ENCODE results near the gene SLC25A52. TPM values are rescaled to one million over a fixed set of nuclear protein-coding genes. Genes with fewer than 3 reads are reported as not detected.
"Not testable (repeated sequence)": the region's sequence is repeated elsewhere in the genome, so short reads cannot be mapped to it uniquely, and the experiment has no call there.

Gene SLC25A52
- total and polyA plus RNA-seq, 2 experiments from 2014 or later = not detected

GRCh38 chr18:31801078-31801477, 40.4 kb upstream of the SLC25A52 start (continued):
- TF ChIP-seq EZH2phosphoT487 (IDR thresholded peaks at IDR 0.05; ENCODE audit: unreplicated experiment) (no peak), NANOG (IDR thresholded peaks at IDR 0.05; ENCODE audit: borderline replicate concordance) (no peak), STAT1 (IDR thresholded peaks at IDR 0.05; ENCODE audit: unreplicated experiment) (no peak)

GRCh38 chr18:31799257-31799656, 38.6 kb upstream of the SLC25A52 start:
- DNase-seq (ENCODE audit: low spot score); H3K79me2 ChIP-seq (replicated peaks; ENCODE audit: insufficient read depth); H3K4me2 ChIP-seq; H3K4me3 Mint-ChIP-seq; H3K27ac ChIP-seq (ENCODE audit: low read depth); H3K36me3 Mint-ChIP-seq (ENCODE audit: low read depth); H3K36me3 ChIP-seq (ENCODE audit: insufficient read depth); H3K27me3 ChIP-seq (ENCODE audit: insufficient read depth); H3K4me1 ChIP-seq (ENCODE audit: insufficient read depth); H3K9me2 ChIP-seq (ENCODE audit: insufficient read depth); ATAC-seq; H3K4me3 ChIP-seq; H3K27me3 Mint-ChIP-seq (ENCODE audit: insufficient read depth, low read depth, poor library complexity); H3K27ac Mint-ChIP-seq; H2AFZ ChIP-seq; H3F3A ChIP-seq (replicated peaks; ENCODE audit: low read depth); H3K4me1 Mint-ChIP-seq; H3K9me3 Mint-ChIP-seq; H4K20me1 ChIP-seq (replicated peaks; ENCODE audit: insufficient read depth): not testable (repeated sequence)

DNA sequence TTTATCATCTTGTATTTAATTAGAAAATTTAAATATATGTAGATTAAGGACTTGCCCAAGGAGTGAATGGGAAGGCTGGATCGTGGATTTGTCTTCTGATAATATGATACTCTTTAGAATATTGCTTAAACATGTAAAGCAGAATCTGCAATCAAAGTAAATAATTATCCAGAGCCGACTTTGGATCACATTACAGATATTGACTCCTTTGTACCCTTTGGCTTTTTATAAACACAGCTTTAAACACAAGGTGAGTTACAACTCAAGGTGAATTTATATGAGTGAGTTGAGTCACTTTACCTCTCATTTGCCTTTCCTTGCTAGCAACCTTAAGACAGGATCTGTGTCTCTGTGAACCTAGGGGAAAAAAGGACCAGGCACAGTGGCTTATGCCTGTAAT, 37.7 kb upstream of the SLC25A52 start:
- Histone ChIP-seq H3K4me2 (no peak overlapping the region), H4K20me1 (replicated peaks; ENCODE audit: insufficient read depth) (no peaks in the 10 kb centered on the region), H3K4me3 (no peak overlapping the region), H2AFZ (no peak overlapping the region), H3K9me2 (ENCODE audit: insufficient read depth) (0 out of 2 replicates have a peak, but pooled peaks cover 3% of the 10 kb centered on the region), H3K27me3 (ENCODE audit: insufficient read depth) (no peaks in the 10 kb centered on the region), H3K79me2 (replicated peaks; ENCODE audit: insufficient read depth) (no peaks in the 10 kb centered on the region), H3K36me3 (ENCODE audit: insufficient read depth) (no peaks in the 10 kb centered on the region; the same call in 1 of the 2 replicates), H3K4me1 (ENCODE audit: insufficient read depth) (no peaks in the 10 kb centered on the region), H3F3A (replicated peaks; ENCODE audit: low read depth) (no peaks in the 10 kb centered on the region), H3K27ac (ENCODE audit: low read depth) (no peak overlapping the region)
- no peak for ATAC-seq
- H3K27me3 Mint-ChIP-seq (ENCODE audit: insufficient read depth, low read depth, poor library complexity) = peaks cover 6% of the 10 kb centered on the region
- no peaks in the 10 kb centered on the region; the same call in 2 of the 3 replicates for H3K9me3 Mint-ChIP-seq
- peaks cover 5% of the 10 kb centered on the region; the same call in 2 of the 3 replicates for H3K36me3 Mint-ChIP-seq (ENCODE audit: low read depth)
- no peak overlapping the region for H3K4me3 Mint-ChIP-seq
- H3K27ac Mint-ChIP-seq = no peak overlapping the region
- H3K4me1 Mint-ChIP-seq = peaks cover 5% of the 10 kb centered on the region; the same call in 2 of the 3 replicates
- TF ChIP-seq JUNB (IDR thresholded peaks at IDR 0.05; ENCODE audit: unreplicated experiment) = no peak
- TF ChIP-seq EZH2 (IDR thresholded peaks at IDR 0.05; ENCODE audit: low read depth, unreplicated experiment) = no peak
- TF ChIP-seq, protein P1, sequence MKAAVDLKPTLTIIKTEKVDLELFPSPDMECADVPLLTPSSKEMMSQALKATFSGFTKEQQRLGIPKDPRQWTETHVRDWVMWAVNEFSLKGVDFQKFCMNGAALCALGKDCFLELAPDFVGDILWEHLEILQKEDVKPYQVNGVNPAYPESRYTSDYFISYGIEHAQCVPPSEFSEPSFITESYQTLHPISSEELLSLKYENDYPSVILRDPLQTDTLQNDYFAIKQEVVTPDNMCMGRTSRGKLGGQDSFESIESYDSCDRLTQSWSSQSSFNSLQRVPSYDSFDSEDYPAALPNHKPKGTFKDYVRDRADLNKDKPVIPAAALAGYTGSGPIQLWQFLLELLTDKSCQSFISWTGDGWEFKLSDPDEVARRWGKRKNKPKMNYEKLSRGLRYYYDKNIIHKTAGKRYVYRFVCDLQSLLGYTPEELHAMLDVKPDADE (IDR thresholded peaks at IDR 0.05) = no peak
- TF ChIP-seq ZNF114 (CRISPR knock-in tag; IDR thresholded peaks at IDR 0.05) = no peak
- TF ChIP-seq ZNF462 (CRISPR knock-in tag; IDR thresholded peaks at IDR 0.05) = no peak
- no peak for TF ChIP-seq EZH2phosphoT487 (IDR thresholded peaks at IDR 0.05; ENCODE audit: unreplicated experiment)
- TF ChIP-seq ZNF331 (CRISPR knock-in tag; IDR thresholded peaks at IDR 0.05; ENCODE audit: low read depth) = no peak
- no peak for TF ChIP-seq NANOG (IDR thresholded peaks at IDR 0.05; ENCODE audit: borderline replicate concordance)
- no peak for DNase-seq (ENCODE audit: low spot score)

Data from GM23338 (cell line).